ENCODE data around the gene ASCL2. TPM values are rescaled to one million over a fixed set of nuclear protein-coding genes. Genes with fewer than 3 reads are reported as not detected.

The ASCL2 gene
- total RNA-seq, 1 experiment from 2014 or later: 0.35 TPM

DNA sequence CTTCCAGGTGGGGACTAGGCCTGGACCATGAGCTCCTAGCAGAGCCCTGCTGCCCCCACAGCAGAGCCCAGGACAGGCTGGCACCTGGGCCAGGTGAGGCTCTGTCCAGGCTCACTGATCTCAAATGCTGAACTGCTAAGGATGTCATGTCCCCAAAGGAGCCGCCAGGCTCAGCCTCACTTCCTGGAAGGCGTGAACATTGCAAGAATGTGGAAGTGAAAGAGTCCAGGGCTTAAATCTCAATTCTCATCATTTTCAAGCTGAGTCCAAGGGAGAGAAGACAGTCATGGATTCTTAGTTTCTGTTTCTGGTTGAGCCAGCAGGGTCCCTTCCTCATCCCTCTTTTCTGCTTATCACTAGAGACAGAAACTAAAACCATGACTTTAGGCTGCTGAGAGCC lies 5.0 kb downstream of the ASCL2 start:
- Histone ChIP-seq H3K27me3 (ENCODE audit: insufficient read depth, low read length) (peaks cover 13% of the 10 kb centered on the region; the same call in 1 of the 2 replicates), H3K23me2 (ENCODE audit: insufficient read length, low read depth, low read length, poor library complexity, severe bottlenecking) (peaks cover 3% of the 10 kb centered on the region), H2BK5ac (ENCODE audit: insufficient read length, low read length) (no peak overlapping the region), H3K56ac (ENCODE audit: insufficient read length, low read depth, low read length) (no peak overlapping the region), H2BK20ac (ENCODE audit: low read depth, low read length, poor library complexity, severe bottlenecking) (no peak overlapping the region), H2AFZ (ENCODE audit: low read length) (no peak overlapping the region), H3K18ac (ENCODE audit: insufficient read length, low read depth, low read length) (no peak overlapping the region), H3K9ac (ENCODE audit: extremely low read depth, insufficient read length, low read length) (no peak overlapping the region), H3T11ph (ENCODE audit: low read length) (no peak overlapping the region), H3K9me3 (ENCODE audit: control insufficient read depth, low read depth, low read length) (no peaks in the 10 kb centered on the region), H3K4me2 (ENCODE audit: insufficient read depth, insufficient read length, low read length) (no peak overlapping the region), H4K91ac (ENCODE audit: insufficient read length, low read depth, low read length) (no peak overlapping the region), H3K4ac (ENCODE audit: low read depth, low read length) (no peak overlapping the region), H3K14ac (ENCODE audit: insufficient read depth, low read length) (no peak overlapping the region), H4K20me1 (ENCODE audit: control insufficient read depth, insufficient read depth, insufficient read length) (peaks cover 4% of the 10 kb centered on the region), H3K79me2 (ENCODE audit: insufficient read depth, low read length) (no peaks in the 10 kb centered on the region), H3K79me1 (ENCODE audit: insufficient read depth, low read depth, low read length, poor library complexity, severe bottlenecking) (no peaks in the 10 kb centered on the region), H3K4me1 (ENCODE audit: insufficient read depth, low read length) (no peaks in the 10 kb centered on the region), H3K23ac (ENCODE audit: insufficient read length, low read depth, low read length) (no peak overlapping the region), H3K27ac (ENCODE audit: insufficient read length, low read depth, low read length) (no peak overlapping the region), H2AK5ac (ENCODE audit: insufficient read length, low read length) (no peak overlapping the region), H2BK15ac (ENCODE audit: low read depth, low read length) (no peak overlapping the region), H2BK12ac (ENCODE audit: insufficient read length, low read depth, low read length) (no peak overlapping the region), H4K8ac (replicated peaks; ENCODE audit: insufficient read length, low read depth, low read length) (no peak overlapping the region), H4K5ac (ENCODE audit: insufficient read length, low read depth, low read length) (no peak overlapping the region), H2BK120ac (ENCODE audit: low read depth, low read length, poor library complexity, severe bottlenecking) (no peak overlapping the region)
- Mint-ChIP-seq H3K9me3 (no peaks in the 10 kb centered on the region; a peak in 2 of 5 replicates), H3K27me3 (ENCODE audit: low read depth) (peaks cover 67% of the 10 kb centered on the region), H3K4me3 (no peak overlapping the region), H3K4me1 (peaks cover 4 to 8% of the 10 kb centered on the region in 2 experiments), H3K27ac (no peak overlapping the region), H3K36me3 (ENCODE audit: insufficient read depth in 1 of 3, low read depth in 3 of 3) (no peaks in the 10 kb centered on the region)
- DNase-seq: no peak
- no CpG with 5 or more reads among the region's 2 CpGs for WGBS (ENCODE audit: extremely low coverage, insufficient read length, low lambda C conversion rate)
- TF ChIP-seq, protein P1, sequence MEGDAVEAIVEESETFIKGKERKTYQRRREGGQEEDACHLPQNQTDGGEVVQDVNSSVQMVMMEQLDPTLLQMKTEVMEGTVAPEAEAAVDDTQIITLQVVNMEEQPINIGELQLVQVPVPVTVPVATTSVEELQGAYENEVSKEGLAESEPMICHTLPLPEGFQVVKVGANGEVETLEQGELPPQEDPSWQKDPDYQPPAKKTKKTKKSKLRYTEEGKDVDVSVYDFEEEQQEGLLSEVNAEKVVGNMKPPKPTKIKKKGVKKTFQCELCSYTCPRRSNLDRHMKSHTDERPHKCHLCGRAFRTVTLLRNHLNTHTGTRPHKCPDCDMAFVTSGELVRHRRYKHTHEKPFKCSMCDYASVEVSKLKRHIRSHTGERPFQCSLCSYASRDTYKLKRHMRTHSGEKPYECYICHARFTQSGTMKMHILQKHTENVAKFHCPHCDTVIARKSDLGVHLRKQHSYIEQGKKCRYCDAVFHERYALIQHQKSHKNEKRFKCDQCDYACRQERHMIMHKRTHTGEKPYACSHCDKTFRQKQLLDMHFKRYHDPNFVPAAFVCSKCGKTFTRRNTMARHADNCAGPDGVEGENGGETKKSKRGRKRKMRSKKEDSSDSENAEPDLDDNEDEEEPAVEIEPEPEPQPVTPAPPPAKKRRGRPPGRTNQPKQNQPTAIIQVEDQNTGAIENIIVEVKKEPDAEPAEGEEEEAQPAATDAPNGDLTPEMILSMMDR (conservative IDR thresholded peaks at IDR 0.05): no peak

Data from H9 (cell line).